Measurements from ENCODE around the gene SSU72. TPM values are rescaled to one million over a fixed set of nuclear protein-coding genes. Genes with fewer than 3 reads are reported as not detected.
A peak's percentile ranks its signal among the peaks of the same experiment; 100 is the strongest.

The SSU72 gene
- total RNA-seq, 1 experiment from 2014 or later: 179 TPM

GRCh38 chr1:1619917-1620361 lies 45.3 kb upstream of the SSU72 start:
- Histone ChIP-seq H3K9ac (ENCODE audit: extremely low read depth, insufficient read length, low read length) (no peak overlapping the region), H3K4me2 (ENCODE audit: insufficient read depth, insufficient read length, low read length) (no peak overlapping the region), H4K91ac (ENCODE audit: insufficient read length, low read depth, low read length) (no peak overlapping the region), H3K18ac (ENCODE audit: insufficient read length, low read depth, low read length) (no peak overlapping the region), H3K23me2 (ENCODE audit: insufficient read length, low read depth, low read length, poor library complexity, severe bottlenecking) (peaks cover 8% of the 10 kb centered on the region), H4K8ac (replicated peaks; ENCODE audit: insufficient read length, low read depth, low read length) (no peak overlapping the region), H4K20me1 (ENCODE audit: control insufficient read depth, insufficient read depth, insufficient read length) (no peaks in the 10 kb centered on the region), H2BK15ac (ENCODE audit: low read depth, low read length) (no peak overlapping the region), H3K23ac (ENCODE audit: insufficient read length, low read depth, low read length) (no peak overlapping the region), H2AK5ac (ENCODE audit: insufficient read length, low read length) (no peak overlapping the region), H3K79me1 (ENCODE audit: insufficient read depth, low read depth, low read length, poor library complexity, severe bottlenecking) (no peaks in the 10 kb centered on the region), H3K56ac (ENCODE audit: insufficient read length, low read depth, low read length) (no peak overlapping the region), H3T11ph (ENCODE audit: low read length) (no peak overlapping the region), H3K14ac (ENCODE audit: insufficient read depth, low read length) (no peak overlapping the region), H3K27ac (ENCODE audit: insufficient read length, low read depth, low read length) (no peak overlapping the region), H2AFZ (ENCODE audit: low read length) (no peak overlapping the region), H3K9me3 (ENCODE audit: control insufficient read depth, low read depth, low read length) (no peaks in the 10 kb centered on the region), H3K79me2 (ENCODE audit: insufficient read depth, low read length) (no peaks in the 10 kb centered on the region), H2BK12ac (ENCODE audit: insufficient read length, low read depth, low read length) (no peak overlapping the region), H4K5ac (ENCODE audit: insufficient read length, low read depth, low read length) (no peak overlapping the region), H2BK5ac (ENCODE audit: insufficient read length, low read length) (no peak overlapping the region), H3K4me1 (ENCODE audit: insufficient read depth, low read length) (no peaks in the 10 kb centered on the region), H2BK20ac (ENCODE audit: low read depth, low read length, poor library complexity, severe bottlenecking) (no peak overlapping the region), H2BK120ac (ENCODE audit: low read depth, low read length, poor library complexity, severe bottlenecking) (no peak overlapping the region), H3K27me3 (ENCODE audit: insufficient read depth, low read length) (no peaks in the 10 kb centered on the region), H3K4ac (ENCODE audit: low read depth, low read length) (no peak overlapping the region)
- H3K4me1 Mint-ChIP-seq: peaks cover 2 to 4% of the 10 kb centered on the region in 2 experiments; a peak in 2 of 4 replicates
- TF ChIP-seq, protein P1, sequence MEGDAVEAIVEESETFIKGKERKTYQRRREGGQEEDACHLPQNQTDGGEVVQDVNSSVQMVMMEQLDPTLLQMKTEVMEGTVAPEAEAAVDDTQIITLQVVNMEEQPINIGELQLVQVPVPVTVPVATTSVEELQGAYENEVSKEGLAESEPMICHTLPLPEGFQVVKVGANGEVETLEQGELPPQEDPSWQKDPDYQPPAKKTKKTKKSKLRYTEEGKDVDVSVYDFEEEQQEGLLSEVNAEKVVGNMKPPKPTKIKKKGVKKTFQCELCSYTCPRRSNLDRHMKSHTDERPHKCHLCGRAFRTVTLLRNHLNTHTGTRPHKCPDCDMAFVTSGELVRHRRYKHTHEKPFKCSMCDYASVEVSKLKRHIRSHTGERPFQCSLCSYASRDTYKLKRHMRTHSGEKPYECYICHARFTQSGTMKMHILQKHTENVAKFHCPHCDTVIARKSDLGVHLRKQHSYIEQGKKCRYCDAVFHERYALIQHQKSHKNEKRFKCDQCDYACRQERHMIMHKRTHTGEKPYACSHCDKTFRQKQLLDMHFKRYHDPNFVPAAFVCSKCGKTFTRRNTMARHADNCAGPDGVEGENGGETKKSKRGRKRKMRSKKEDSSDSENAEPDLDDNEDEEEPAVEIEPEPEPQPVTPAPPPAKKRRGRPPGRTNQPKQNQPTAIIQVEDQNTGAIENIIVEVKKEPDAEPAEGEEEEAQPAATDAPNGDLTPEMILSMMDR (conservative IDR thresholded peaks at IDR 0.05): peak; percentile 65
- peak overlapping the region in 1 of 3 experiments; percentile 86; a peak in 1 of 7 replicates for H3K27ac Mint-ChIP-seq
- DNase-seq: peak; percentile 78
- H3K4me3 Mint-ChIP-seq: no peak overlapping the region; a peak in 1 of 5 replicates
- peaks cover 2 to 8% (median 6%) of the 10 kb centered on the region in 3 experiments; a peak in 6 of 7 replicates for H3K36me3 Mint-ChIP-seq (ENCODE audit: insufficient read depth in 1 of 3, low read depth in 3 of 3)
- H3K27me3 Mint-ChIP-seq (ENCODE audit: low read depth): no peaks in the 10 kb centered on the region; the same call in 1 of the 2 replicates
- WGBS (ENCODE audit: extremely low coverage, insufficient read length, low lambda C conversion rate): no CpG with 5 or more reads among the region's 14 CpGs
- H3K9me3 Mint-ChIP-seq: no peaks in the 10 kb centered on the region
